CD14-positive monocyte (primary cell): ENCODE measurements around the gene LCLAT1. TPM values are rescaled to one million over a fixed set of nuclear protein-coding genes. Genes with fewer than 3 reads are reported as not detected.

ENCODE experiments used
- DNase-seq, 3 donors: peaks; one replicate each; pipeline ENCODE4 v3.0.0-alpha.2; 2011 to 2022
- H2AFZ ChIP-seq: 2 replicates; pipeline ENCODE4 v1.6.0; 2012; ENCODE audit warnings: mild to moderate bottlenecking, low read depth, low read length, inconsistent platforms; ENCODE audit not compliant: insufficient read depth, poor library complexity, severe bottlenecking
- H3K27ac ChIP-seq, 2 donors: 1 replicate in 1 of 2; 2 replicates in 1 of 2; pipeline ENCODE4 v1.5.1; 2012 to 2013; ENCODE audit warnings: low read length in 2 of 2, control low read depth in 1 of 2, inconsistent platforms in 1 of 2, low read depth in 1 of 2, mild to moderate bottlenecking in 1 of 2
- H3K27me3 ChIP-seq, 2 donors: one replicate each; pipeline versions ENCODE4 v1.6.0 to v1.6.1; 2011 to 2013; ENCODE audit warnings: low read length in 2 of 2; ENCODE audit not compliant: control insufficient read depth in 2 of 2, insufficient read depth in 2 of 2
- H3K36me3 ChIP-seq, 2 donors: replicated peaks in 1 of 2; 1 replicate in 1 of 2; 2 replicates in 1 of 2; pipeline versions ENCODE4 v1.5.1 to v1.6.1; 2012 to 2013; ENCODE audit warnings: low read length in 2 of 2, control low read depth in 1 of 2, inconsistent platforms in 1 of 2, mild to moderate bottlenecking in 1 of 2; ENCODE audit not compliant: insufficient read depth in 2 of 2, control insufficient read depth in 1 of 2
- H3K4me1 ChIP-seq, 2 donors: 1 replicate in 1 of 2; 2 replicates in 1 of 2; pipeline versions ENCODE4 v1.5.1 to v1.6.1; 2012 to 2013; ENCODE audit warnings: low read length in 2 of 2, control low read depth in 1 of 2, inconsistent platforms in 1 of 2, mild to moderate bottlenecking in 1 of 2, moderate library complexity in 1 of 2; ENCODE audit not compliant: insufficient read depth in 2 of 2, control insufficient read depth in 1 of 2
- H3K4me2 ChIP-seq: replicated peaks from 2 replicates; pipeline ENCODE3; 2012; ENCODE audit warnings: low read length, moderate library complexity, mild to moderate bottlenecking; ENCODE audit not compliant: poor library complexity, severe bottlenecking; ENCODE audit errors: extremely low read depth
- H3K4me3 ChIP-seq, 3 experiments: fragments of 200-600 bp in 1 of 3; sonication (generic) in 1 of 3; replicated peaks in 1 of 3; 1 replicate in 2 of 3; 2 replicates in 1 of 3; pipeline ENCODE4 v1.5.1; 2011 to 2013; ENCODE audit warnings: low read length in 3 of 3, mild to moderate bottlenecking in 3 of 3, control low read depth in 2 of 3, low read depth in 2 of 3, inconsistent platforms in 1 of 3, moderate library complexity in 1 of 3
- H3K79me2 ChIP-seq: 2 replicates; pipeline ENCODE4 v1.6.0; 2012; ENCODE audit warnings: mild to moderate bottlenecking, control low read depth, inconsistent platforms, low read length, moderate library complexity; ENCODE audit not compliant: insufficient read depth
- H3K9ac ChIP-seq: 2 replicates; pipeline ENCODE4 v1.6.0; 2017; ENCODE audit warnings: low read length, mild to moderate bottlenecking; ENCODE audit not compliant: insufficient read depth, poor library complexity, severe bottlenecking
- H3K9me3 ChIP-seq, 2 donors: replicated peaks in 1 of 2; 1 replicate in 1 of 2; 2 replicates in 1 of 2; pipeline versions ENCODE4 v1.5.1 to v1.6.1; 2012 to 2013; ENCODE audit warnings: low read length in 2 of 2, control low read depth in 1 of 2; ENCODE audit not compliant: control insufficient read depth in 1 of 2, insufficient read depth in 1 of 2
- H4K20me1 ChIP-seq: 2 replicates; pipeline ENCODE4 v1.6.0; 2012; ENCODE audit warnings: mild to moderate bottlenecking, low read length, control low read depth, moderate library complexity; ENCODE audit not compliant: insufficient read depth
- H3K27ac Mint-ChIP-seq, 7 donors: one replicate each; pipeline ENCODE4 v1.8.0; 2020; ENCODE audit warnings: mild to moderate bottlenecking in 7 of 7, mixed read lengths in 7 of 7, moderate library complexity in 6 of 7, inconsistent platforms in 2 of 7
- H3K27me3 Mint-ChIP-seq, 3 donors: one replicate each; pipeline ENCODE4 v1.8.0; 2021 to 2022; ENCODE audit warnings: low read depth in 3 of 3, mild to moderate bottlenecking in 3 of 3, mixed read lengths in 3 of 3, moderate library complexity in 3 of 3, inconsistent platforms in 1 of 3
- H3K36me3 Mint-ChIP-seq, 2 donors: one replicate each; pipeline ENCODE4 v1.8.0; 2020; ENCODE audit warnings: mixed read lengths in 2 of 2, inconsistent platforms in 1 of 2, mild to moderate bottlenecking in 1 of 2
- H3K4me1 Mint-ChIP-seq: one replicate; pipeline ENCODE4 v1.8.0; 2020; ENCODE audit warnings: mild to moderate bottlenecking, mixed read lengths
- H3K4me3 Mint-ChIP-seq, 2 donors: one replicate each; pipeline ENCODE4 v1.8.0; 2020; ENCODE audit warnings: mild to moderate bottlenecking in 2 of 2, mixed read lengths in 2 of 2, moderate library complexity in 1 of 2
- H3K9me3 Mint-ChIP-seq, 7 donors: one replicate each; pipeline ENCODE4 v1.8.0; 2020 to 2022; ENCODE audit warnings: mixed read lengths in 7 of 7, mild to moderate bottlenecking in 6 of 7, moderate library complexity in 6 of 7, inconsistent platforms in 2 of 7
- CTCF ChIP-seq: fragments of 200-600 bp; IDR thresholded peaks from one replicate; pipeline ENCODE4 v1.8.0; 2022; ENCODE audit warnings: antibody characterized with exemption, mild to moderate bottlenecking
- WGBS: methylation state at CpG from one replicate; pipeline ENCODE4 v1.1.5; 2013; ENCODE audit warnings: missing lambda C conversion rate; ENCODE audit not compliant: insufficient coverage; 5-methylcytosine and 5-hydroxymethylcytosine counted together
- intact Hi-C, 2 donors: fragments of 100-400 bp; cut with micrococcal nuclease; formaldehyde crosslinking; loops; one replicate each; pipeline versions ENCODE4 v1.15.0 to v1.15.1; 2023
- polyA plus RNA-seq, 3 donors: library from polyadenylated mRNA; depleted of rRNA in 1 of 3; unstranded in 2 of 3; stranded (reverse) in 1 of 3; fragments of 300-500 nt in 2 of 3; fragments of >200 nt in 1 of 3; fragmentation: Illumina TruSeq in 2 of 3; gene quantifications; 1 replicate in 2 of 3; 2 replicates in 1 of 3; pipeline ENCODE4 v1.2.3, GENCODE V29; 2012 to 2021

LCLAT1 gene
- polyA plus RNA-seq, 3 donors, result 1.2 to 5.7 (median 1.3) TPM

GRCh38 chr2:30509716-30510115 lies 62.7 kb downstream of the LCLAT1 start:
- Mint-ChIP-seq H3K27me3 (no peaks in the 10 kb centered on the region), H3K27ac (no peak overlapping the region), H3K4me3 (no peak overlapping the region), H3K36me3 (peaks cover 6 to 10% of the 10 kb centered on the region in 2 donors), H3K9me3 (peaks cover 0 to 14% (median 7%) of the 10 kb centered on the region in 7 donors), H3K4me1 (peaks cover 20% of the 10 kb centered on the region)
- no peaks in the 10 kb centered on the region for H3K36me3 ChIP-seq
- H3K4me1 ChIP-seq, result peaks cover 8 to 10% of the 10 kb centered on the region in 2 donors
- no peaks in the 10 kb centered on the region for H3K27me3 ChIP-seq
- H3K9ac ChIP-seq, result no peak overlapping the region
- H2AFZ ChIP-seq, result no peak overlapping the region
- no peaks in the 10 kb centered on the region for H4K20me1 ChIP-seq
- WGBS, result 96% methylated on average over 4 of the region's 5 CpGs
- H3K79me2 ChIP-seq, result no peaks in the 10 kb centered on the region
- TF ChIP-seq CTCF, result no peak
- H3K27ac ChIP-seq, result no peak overlapping the region
- H3K4me3 ChIP-seq, result no peak overlapping the region
- H3K4me2 ChIP-seq, result no peak overlapping the region
- peaks cover 0 to 3% of the 10 kb centered on the region in 2 donors for H3K9me3 ChIP-seq
- intact Hi-C loops, result no loop called here
- no peak for DNase-seq

- Mint-ChIP-seq H3K4me1 (peaks cover 13% of the 10 kb centered on the region), H3K36me3 (peaks cover 6 to 10% of the 10 kb centered on the region in 2 donors), H3K9me3 (peaks cover 0 to 14% (median 7%) of the 10 kb centered on the region in 7 donors), H3K27me3 (no peaks in the 10 kb centered on the region), H3K4me3 (no peak overlapping the region), H3K27ac (no peak overlapping the region)
- no peak overlapping the region for H2AFZ ChIP-seq
- H3K4me1 ChIP-seq, result peaks cover 2 to 3% of the 10 kb centered on the region in 2 donors
- no CpG with 5 or more reads among the region's 4 CpGs for WGBS
- no peak for TF ChIP-seq CTCF
- no peaks in the 10 kb centered on the region for H3K36me3 ChIP-seq
- no peaks in the 10 kb centered on the region for H3K27me3 ChIP-seq
- H3K4me3 ChIP-seq, result no peak overlapping the region
- H3K27ac ChIP-seq, result no peak overlapping the region
- DNase-seq, result no peak
- intact Hi-C loops, result no loop called here
- H3K9ac ChIP-seq, result no peak overlapping the region
- H3K9me3 ChIP-seq, result peaks cover 0 to 3% of the 10 kb centered on the region in 2 donors
- H4K20me1 ChIP-seq, result no peaks in the 10 kb centered on the region
- H3K4me2 ChIP-seq, result no peak overlapping the region
- no peaks in the 10 kb centered on the region for H3K79me2 ChIP-seq
Observed at GRCh38 chr2:30510409-30510808, 63.4 kb downstream of the LCLAT1 start.
